Hematopoietic multipotent progenitor cell treated with erythropoietin and hydrocortisone succinate and interleukin-3 and kit ligand, for 15 days (in vitro differentiated cells): ENCODE measurements around the gene NISCH.

Experiments used
- DNase-seq: peaks from one replicate; pipeline ENCODE4 v3.0.0-alpha.2; 2015; ENCODE audit warnings: low spot score

Gene NISCH

DNA sequence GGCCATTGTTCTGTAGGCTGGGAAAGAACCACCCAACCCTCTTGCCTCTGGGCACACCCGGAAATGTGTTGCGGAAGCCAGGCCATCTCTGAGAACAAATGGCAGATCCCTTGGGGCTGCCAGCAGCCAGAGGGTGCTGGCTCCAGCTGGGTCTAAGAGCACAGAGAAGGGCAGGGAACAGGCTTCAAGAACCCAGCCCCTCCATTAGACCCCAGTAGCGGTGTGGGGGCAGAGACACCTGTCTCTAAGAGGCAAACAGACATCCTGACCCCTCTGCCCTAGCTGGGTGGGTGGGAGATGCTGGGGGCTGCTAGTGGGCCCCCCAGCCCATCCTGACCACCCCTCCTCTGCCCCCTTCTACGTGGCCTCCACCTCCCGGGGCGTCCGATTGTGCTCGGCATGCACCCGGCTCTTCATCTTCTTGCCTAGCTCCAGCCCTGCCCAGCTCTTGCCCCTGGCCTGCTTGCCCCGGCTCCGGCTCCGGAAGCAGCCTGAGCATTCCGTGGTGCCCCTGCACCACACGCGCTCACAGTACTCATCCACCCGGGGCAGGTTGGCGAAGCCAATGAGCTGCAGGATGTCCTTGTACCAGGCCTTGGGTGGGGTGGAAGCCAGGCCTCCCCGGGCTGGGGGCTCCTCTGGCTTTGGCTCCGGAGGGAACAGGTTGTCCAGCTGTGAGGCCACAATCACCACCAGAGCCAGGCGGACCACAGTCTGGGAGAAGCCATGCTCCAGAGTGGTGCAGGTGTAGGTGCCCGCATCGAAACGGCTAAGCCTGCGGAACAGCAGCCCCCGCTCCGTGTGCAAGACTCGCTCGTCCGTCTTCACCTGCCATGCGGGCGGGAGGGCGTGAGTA is 19.9 kb upstream of the NISCH start:
- no peak for DNase-seq

GRCh38 chr3:52436500-52437149 is 18.8 kb upstream of the NISCH start:
- no peak for DNase-seq

GRCh38 chr3:52437326-52438103 is 17.9 kb upstream of the NISCH start:
- DNase-seq: no peak

DNA sequence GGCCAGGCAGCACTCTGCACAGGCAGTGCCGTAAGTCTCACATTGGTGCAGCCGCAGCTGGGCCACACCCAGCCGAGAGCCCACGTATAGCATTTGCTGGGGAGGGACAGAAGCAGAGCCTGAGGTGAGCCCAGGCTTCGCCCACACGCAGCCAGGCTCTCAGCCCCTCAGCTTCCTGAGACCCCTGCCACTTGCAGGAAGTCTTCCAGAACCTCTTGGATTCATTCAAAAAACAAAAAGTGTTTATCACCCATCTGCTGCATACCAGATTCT is 17.4 kb upstream of the NISCH start:
- no peak for DNase-seq

- DNase-seq: no peak
These were observed 16.6 kb upstream of the NISCH start for GRCh38 chr3:52438579-52439425.

GRCh38 chr3:52439426-52440248 is 15.8 kb upstream of the NISCH start:
- no peak for DNase-seq

DNA sequence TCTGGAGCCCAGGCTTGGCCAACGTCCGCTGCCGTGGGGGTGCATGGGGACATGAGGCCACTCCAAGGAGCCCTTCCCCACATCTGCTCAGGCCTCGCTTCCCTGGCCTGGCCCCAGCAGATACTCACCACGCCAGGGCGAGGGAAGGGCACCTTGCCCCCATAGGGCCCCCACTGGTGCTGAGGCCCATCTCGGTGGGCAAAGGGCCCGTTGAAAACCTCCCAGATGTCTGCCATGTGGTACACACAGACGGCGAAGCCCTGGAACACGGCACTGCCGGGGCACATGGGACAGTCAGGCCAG is 15.2 kb upstream of the NISCH start:
- DNase-seq: no peak

DNA sequence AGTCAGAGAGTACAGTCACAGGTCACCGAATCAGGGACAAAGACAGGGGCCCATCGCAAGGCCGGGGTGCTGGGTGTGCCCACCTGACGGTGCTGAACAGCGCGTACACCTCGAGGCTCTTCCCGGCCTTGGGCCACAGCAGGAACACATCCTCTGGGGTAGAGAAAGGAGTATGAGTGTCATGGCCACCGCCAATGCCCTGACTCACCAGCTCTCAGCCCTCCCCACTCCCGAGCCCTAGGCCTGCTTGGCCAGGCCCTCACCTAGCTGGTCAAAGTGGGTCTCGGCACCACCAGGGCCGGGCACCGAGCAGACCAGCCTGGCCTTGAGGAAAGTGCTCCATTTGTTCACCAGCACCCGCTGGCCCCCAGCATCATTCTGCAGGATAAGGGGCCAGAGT is 14.7 kb upstream of the NISCH start:
- no peak for DNase-seq

- no peak for DNase-seq
These were observed 14.2 kb upstream of the NISCH start for GRCh38 chr3:52441091-52441771.

GRCh38 chr3:52441772-52442332 is 13.6 kb upstream of the NISCH start:
- DNase-seq: no peak

GRCh38 chr3:52442409-52443267 is 12.8 kb upstream of the NISCH start:
- DNase-seq: no peak

DNA sequence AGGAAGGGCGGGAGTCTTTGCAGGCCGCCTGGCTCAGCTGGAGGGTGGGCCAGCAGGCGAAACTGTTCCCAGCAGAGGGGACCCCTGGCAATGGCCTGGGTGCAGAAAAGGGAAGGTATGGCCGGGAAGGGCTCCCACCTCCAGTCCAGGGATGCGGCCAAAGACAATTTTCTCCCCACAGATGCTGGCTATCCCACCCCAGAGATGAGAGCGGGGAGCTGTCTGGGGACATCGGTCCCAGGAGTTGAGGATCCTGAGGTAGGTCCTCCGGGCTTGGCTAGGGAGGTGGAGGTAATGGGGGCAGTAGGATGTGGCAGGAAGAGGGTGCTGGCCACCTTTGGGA is 12.2 kb upstream of the NISCH start:
- no peak for DNase-seq

GRCh38 chr3:52443791-52444687 is 11.4 kb upstream of the NISCH start:
- no peak for DNase-seq

GRCh38 chr3:52444860-52445793 is 10.3 kb upstream of the NISCH start, which contains the start of gene SEMA3G:
Gene SEMA3G, minus strand, starts transcription at chr3:52445103. Its CDS starts 76 bp downstream, at chr3:52445027.
- DNase-seq: peak; percentile 71

- no peak for DNase-seq
These were observed 9.4 kb upstream of the NISCH start for GRCh38 chr3:52446042-52446441.

DNA sequence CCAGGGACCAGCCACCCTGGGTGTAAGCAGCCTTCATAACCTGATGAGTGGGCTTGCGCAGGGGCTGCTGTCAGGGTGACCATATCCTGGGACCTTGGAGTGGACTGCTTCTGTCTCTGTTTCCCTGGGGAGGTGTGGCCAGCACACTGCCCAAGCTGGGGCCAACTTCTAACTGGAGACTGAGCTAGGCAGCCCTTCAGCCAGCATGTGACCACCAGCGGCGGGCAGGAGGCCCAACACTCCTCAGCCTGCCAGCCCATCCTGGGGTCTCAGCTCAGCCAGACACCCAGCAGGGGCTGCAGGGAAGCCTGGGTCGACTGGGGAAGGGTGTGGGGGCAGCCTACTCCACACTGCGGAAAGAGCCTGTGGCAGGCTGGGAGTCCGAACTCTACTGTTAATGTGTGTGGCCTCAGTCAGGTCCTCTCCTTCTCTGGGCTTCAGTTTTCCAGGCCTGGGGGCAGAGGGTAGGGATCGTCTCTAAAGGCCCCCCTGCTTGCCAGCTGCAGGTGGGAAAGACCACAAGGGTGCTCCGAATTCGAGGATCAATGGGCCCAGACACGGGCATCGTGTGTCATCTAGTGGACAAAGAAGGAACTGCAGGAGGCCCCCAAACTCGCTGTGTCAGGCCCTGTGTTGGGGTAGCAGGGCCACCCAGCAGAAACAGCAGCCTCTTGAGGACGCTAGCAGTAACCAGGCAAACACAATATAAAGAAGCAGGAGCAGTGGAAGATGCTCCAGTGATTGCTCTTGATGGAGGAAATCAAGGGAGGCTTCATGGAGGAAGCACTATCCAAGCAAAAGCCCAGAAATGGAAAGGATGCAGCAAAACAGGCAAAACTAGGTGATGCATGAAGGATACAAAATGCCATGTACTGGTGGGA is 8.5 kb upstream of the NISCH start:
- DNase-seq: peak; percentile 82
